Heart right ventricle (tissue), 16 donors: ENCODE results near the gene GP9. TPM values are rescaled to one million over a fixed set of nuclear protein-coding genes. Genes with fewer than 3 reads are reported as not detected.

Source experiments
- ATAC-seq, 8 donors: fragments of 200-7000 bp; cut with Tn5 transposase; one replicate each; pipeline ENCODE4 v1.9.1; 2020; ENCODE audit warnings: mild to moderate bottlenecking in 8 of 8, moderate library complexity in 8 of 8, moderate number of reproducible peaks in 1 of 8
- DNase-seq, 2 donors: peaks; one replicate each; pipeline ENCODE4 v3.0.0-alpha.2; 2020
- H3K27ac ChIP-seq, 10 donors: fragments of 200-600 bp; sonication (generic) in 2 of 10; one replicate each; pipeline versions ENCODE4 v1.5.0 to v1.8.0; 2020 to 2022; ENCODE audit warnings: mild to moderate bottlenecking in 3 of 10
- H3K27me3 ChIP-seq, 7 donors: fragments of 200-600 bp; one replicate each; pipeline ENCODE4 v1.8.0; 2021 to 2022; ENCODE audit warnings: mild to moderate bottlenecking in 2 of 7
- H3K36me3 ChIP-seq, 9 donors: fragments of 200-600 bp; sonication (generic) in 1 of 9; one replicate each; pipeline versions ENCODE4 v1.5.0 to v1.8.0; 2020 to 2022; ENCODE audit warnings: mild to moderate bottlenecking in 2 of 9
- H3K4me1 ChIP-seq, 9 donors: fragments of 200-600 bp; sonication (generic) in 1 of 9; one replicate each; pipeline versions ENCODE4 v1.5.0 to v1.8.0; 2020 to 2022; ENCODE audit warnings: mild to moderate bottlenecking in 4 of 9
- H3K4me3 ChIP-seq, 10 donors: fragments of 200-600 bp; sonication (generic) in 2 of 10; one replicate each; pipeline versions ENCODE4 v1.5.0 to v1.8.0; 2020 to 2022; ENCODE audit warnings: mild to moderate bottlenecking in 7 of 10, moderate library complexity in 2 of 10
- H3K9me3 ChIP-seq, 11 donors: fragments of 200-600 bp in 10 of 11; sonication (generic) in 2 of 11; one replicate each; pipeline versions ENCODE4 v1.5.0 to v1.8.0; 2013 to 2022; ENCODE audit warnings: mild to moderate bottlenecking in 2 of 11, control low read depth in 1 of 11, moderate library complexity in 1 of 11
- WGBS, 2 donors: extraction: QIAGEN DNeasy Blood & Tissue Kit; methylation state at CpG; one replicate each; pipeline ENCODE4 v1.1.7; 2013; ENCODE audit warnings: inconsistent platforms in 1 of 2; 5-methylcytosine and 5-hydroxymethylcytosine counted together
- intact Hi-C, 10 donors: fragments of 100-400 bp; cut with DNase I; formaldehyde crosslinking; loops; one replicate each; pipeline versions ENCODE4 v1.11.1 to v1.14.2; 2022
- polyA plus RNA-seq, 2 donors: library from polyadenylated mRNA; stranded (reverse); fragments of 200-250 nt; gene quantifications; one replicate each; pipeline ENCODE4 v1.2.3, GENCODE V29; 2013
- total RNA-seq, 10 donors: library from RNA; stranded (reverse); fragmentation: NEBNext Ultra II Directional in 3 of 10; extraction: Animal tissue kit (Norgen Biotek cat#: 25700) in 3 of 10; gene quantifications; one replicate each; pipeline versions ENCODE4 v1.2.1 to v1.2.4, GENCODE V29; 2021 to 2023
- TF ChIP-seq, protein P1 (sequence below), 9 donors: fragments of 200-600 bp; sonication (generic) in 2 of 9; IDR thresholded peaks; one replicate each; pipeline versions ENCODE4 v1.5.0 to v1.8.0; 2021 to 2022; ENCODE audit warnings: antibody characterized with exemption in 9 of 9, mild to moderate bottlenecking in 5 of 9, moderate library complexity in 1 of 9
- donor health status: Arrhythmogenic right ventricular cardiomyopathy.
- donor health status: ischemic (EF 13 %, LVEDD 7.1; RV severe dilation, severe dysfunction).
- donor health status: healthy with polysubstance abuse.
- donor health status: DM: no; HTN: yes; CAD: no.
- donor health status: DM: no; HTN: no; CAD: no.
- donor health status: ischemic (EF 25% LVEDD 6.9; RV normal size, moderate dysfunction).
- donor health status: ischemic (EF 25% LVEDD 5.7; RV mildly dilated, moderate dysfunction).
- donor health status: healthy.
- donor health status: DM: yes; HTN: yes; CAD: no.
- donor health status: Ischemic cardiomyopathy.
- donor health status: ischemic (EF 35%, LVEDD 5.7; RV mildly dilated, moderate dysfunction).
- donor health status: nonischemic (EF 11% LVEDD 7.7; RV severe dilation, severe dysfunction).
- donor health status: DM: yes; HTN: yes; CAD: no.
- donor health status: PGD.
- donor health status: ischemic (EF 29% LVEDD 5.4; RV normal size, mild dysfunction).
- donor health status: nonischemic (EF 23%, LVEDD 6.1; RV moderate dilation, normal function).

Gene GP9
- total and polyA plus RNA-seq, 12 donors, result 0.13 TPM; not detected in 11

DNA sequence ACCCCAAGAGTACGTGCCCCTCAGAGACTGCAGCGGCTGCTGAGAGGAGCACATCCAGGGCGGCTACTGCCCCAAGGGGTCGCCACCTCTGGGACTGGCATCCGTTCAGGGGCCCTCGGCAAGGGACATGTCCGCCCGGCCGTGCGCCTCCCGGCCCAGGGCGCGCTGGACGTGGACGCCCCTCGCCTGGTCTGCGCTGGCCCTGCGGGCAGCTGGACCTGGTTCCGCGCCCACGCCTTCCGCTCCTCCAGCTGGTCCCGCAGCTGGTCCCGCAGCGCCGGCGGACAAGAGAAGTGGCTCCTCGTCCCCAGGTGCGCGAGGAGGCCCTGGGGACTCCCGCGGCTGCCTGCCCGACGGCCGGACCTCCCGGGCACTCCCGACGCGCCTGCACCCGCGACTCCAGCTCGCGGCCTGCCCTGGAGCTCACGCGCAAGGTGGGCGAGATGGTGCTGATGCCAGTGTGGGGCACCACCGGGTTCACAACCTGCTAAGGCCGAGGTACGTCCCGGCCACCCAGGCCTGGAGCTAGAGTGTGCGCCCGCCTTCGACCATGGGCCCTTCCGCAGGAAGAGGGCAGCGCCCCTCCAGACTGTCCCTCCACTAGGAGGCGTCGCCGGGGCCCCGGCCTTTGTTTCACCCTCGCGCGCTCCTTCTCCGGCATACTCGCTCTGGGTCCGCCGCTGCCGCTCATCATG is 14.4 kb upstream of the GP9 start:
- H3K4me1 ChIP-seq, result peaks cover 0 to 13% (median 11%) of the 10 kb centered on the region in 9 donors
- intact Hi-C loops, result loop anchor here in 1 of 10 donors (10.0 kb wide), 1 partner anchor 61 kb away; no protein-coding TSS in a partner anchor
- DNase-seq (no peak), ATAC-seq (peak; percentile 10 to 54 (median 30))
- 19 to 20% methylated on average over 62 to 67 of the region's 67 CpGs for WGBS, 2 donors
- H3K27me3 ChIP-seq, result peaks cover 0 to 23% (median 10%) of the 10 kb centered on the region in 7 donors
- H3K27ac ChIP-seq, result no peak overlapping the region
- no peaks in the 10 kb centered on the region for H3K36me3 ChIP-seq
- H3K9me3 ChIP-seq, result peaks cover 0 to 49% (median 6%) of the 10 kb centered on the region in 11 donors
- H3K4me3 ChIP-seq, result peak overlapping the region in 9 of 10 donors; percentile 27 to 48 (median 44)
- TF ChIP-seq, protein P1, sequence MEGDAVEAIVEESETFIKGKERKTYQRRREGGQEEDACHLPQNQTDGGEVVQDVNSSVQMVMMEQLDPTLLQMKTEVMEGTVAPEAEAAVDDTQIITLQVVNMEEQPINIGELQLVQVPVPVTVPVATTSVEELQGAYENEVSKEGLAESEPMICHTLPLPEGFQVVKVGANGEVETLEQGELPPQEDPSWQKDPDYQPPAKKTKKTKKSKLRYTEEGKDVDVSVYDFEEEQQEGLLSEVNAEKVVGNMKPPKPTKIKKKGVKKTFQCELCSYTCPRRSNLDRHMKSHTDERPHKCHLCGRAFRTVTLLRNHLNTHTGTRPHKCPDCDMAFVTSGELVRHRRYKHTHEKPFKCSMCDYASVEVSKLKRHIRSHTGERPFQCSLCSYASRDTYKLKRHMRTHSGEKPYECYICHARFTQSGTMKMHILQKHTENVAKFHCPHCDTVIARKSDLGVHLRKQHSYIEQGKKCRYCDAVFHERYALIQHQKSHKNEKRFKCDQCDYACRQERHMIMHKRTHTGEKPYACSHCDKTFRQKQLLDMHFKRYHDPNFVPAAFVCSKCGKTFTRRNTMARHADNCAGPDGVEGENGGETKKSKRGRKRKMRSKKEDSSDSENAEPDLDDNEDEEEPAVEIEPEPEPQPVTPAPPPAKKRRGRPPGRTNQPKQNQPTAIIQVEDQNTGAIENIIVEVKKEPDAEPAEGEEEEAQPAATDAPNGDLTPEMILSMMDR (IDR thresholded peaks at IDR 0.05), result peak in 3 of 9 donors; percentile 3 to 22 (median 5)

DNA sequence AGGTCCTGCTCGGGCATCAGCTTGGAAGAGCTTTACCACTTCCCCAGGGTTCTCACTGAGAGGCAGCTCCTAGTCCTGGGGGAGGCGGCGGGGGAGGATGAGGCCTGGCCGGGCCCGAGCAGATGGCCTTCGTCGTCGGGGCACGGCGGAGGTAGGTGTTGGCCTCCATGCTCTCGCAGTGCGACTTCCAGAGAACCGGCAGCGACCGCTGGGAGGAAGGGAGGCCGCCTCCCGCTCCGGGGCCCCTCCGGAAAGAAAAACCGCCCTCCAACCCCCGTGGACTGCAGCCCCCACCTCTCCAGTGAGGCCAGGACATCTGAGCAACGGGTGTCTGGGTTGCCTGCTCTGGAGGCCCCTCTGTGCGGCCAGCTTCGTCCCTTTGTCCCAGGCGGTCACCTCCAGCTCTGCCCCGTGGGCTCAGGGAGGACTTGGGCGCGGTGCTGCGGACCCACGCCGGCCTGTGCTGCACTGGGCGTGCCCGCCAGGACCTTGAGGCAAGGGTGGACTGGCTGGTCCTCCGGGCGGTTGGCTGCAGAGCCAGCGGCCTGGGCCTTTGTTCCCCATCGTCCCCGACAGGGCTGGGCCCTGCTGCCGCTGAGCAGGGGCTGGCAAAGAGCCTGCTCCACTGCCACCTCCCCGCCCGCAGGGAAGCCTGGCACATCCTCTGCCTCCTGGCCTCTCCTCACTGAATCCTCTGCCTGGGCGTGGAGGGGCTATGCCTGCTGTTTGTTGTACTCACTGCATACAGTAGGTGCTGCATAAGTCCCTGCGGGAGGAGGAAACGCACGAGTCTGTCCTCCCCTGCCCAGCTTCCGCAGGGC is 13.6 kb upstream of the GP9 start:
- Histone ChIP-seq H3K9me3 (peaks cover 0 to 44% (median 6%) of the 10 kb centered on the region in 11 donors), H3K4me1 (peaks cover 3 to 16% (median 13%) of the 10 kb centered on the region in 9 donors), H3K27me3 (peaks cover 0 to 23% (median 10%) of the 10 kb centered on the region in 7 donors), H3K36me3 (no peaks in the 10 kb centered on the region), H3K27ac (no peak overlapping the region), H3K4me3 (no peak overlapping the region)
- DNase-seq (no peak), ATAC-seq (peak in 4 of 8 donors; percentile 5 to 40 (median 14))
- TF ChIP-seq, protein P1 (IDR thresholded peaks at IDR 0.05), result no peak
- WGBS, 2 donors, result 84 to 88% methylated on average over 45 to 46 of the region's 46 CpGs
- intact Hi-C loops, result loop anchor here in 1 of 10 donors (10.0 kb wide), 1 partner anchor 62 kb away; no protein-coding TSS in a partner anchor

DNA sequence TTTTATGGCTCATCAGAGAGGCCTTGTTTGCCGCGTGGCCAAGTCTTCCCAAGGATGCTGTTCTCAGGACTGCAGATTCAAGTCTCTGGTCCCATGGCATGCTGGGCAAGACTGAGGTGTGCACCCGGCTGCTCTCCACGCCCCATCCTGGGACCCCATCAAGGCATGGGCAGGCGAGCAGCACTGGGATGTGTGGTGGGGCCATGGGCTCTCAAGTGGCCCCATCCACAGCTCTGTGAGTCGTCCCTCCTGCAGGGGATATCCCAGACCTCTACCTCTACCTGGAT is 13.1 kb upstream of the GP9 start:
- H3K27me3 ChIP-seq, result peaks cover 0 to 23% (median 10%) of the 10 kb centered on the region in 7 donors
- ATAC-seq (no peak), DNase-seq (no peak)
- intact Hi-C loops, result loop anchor here in 1 of 10 donors (10.0 kb wide), 1 partner anchor 63 kb away; no protein-coding TSS in a partner anchor
- WGBS, 2 donors, result 93% methylated on average over 6 of the region's 6 CpGs
- TF ChIP-seq, protein P1 (IDR thresholded peaks at IDR 0.05), result no peak
- H3K36me3 ChIP-seq, result no peaks in the 10 kb centered on the region
- no peak overlapping the region for H3K4me3 ChIP-seq
- H3K27ac ChIP-seq, result no peak overlapping the region
- peaks cover 0 to 40% (median 6%) of the 10 kb centered on the region in 11 donors for H3K9me3 ChIP-seq
- peaks cover 3 to 22% (median 17%) of the 10 kb centered on the region in 9 donors for H3K4me1 ChIP-seq
